HAP-1 (cell line): Measurements from ENCODE around the gene COPS7A.
A peak's percentile ranks its signal among the peaks of the same experiment; 100 is the strongest.

Experiments used
- DNase-seq, 2 experiments: peaks; one replicate each; pipeline ENCODE4 v3.0.0-alpha.2; 2016 to 2020; ENCODE audit warnings: low spot score in 2 of 2
- H3K27me3 ChIP-seq: fragments of 250-450 bp; sonication (Bioruptor Pico); 2 replicates; pipeline ENCODE4 v1.5.1; 2020; ENCODE audit warnings: low read depth, mild to moderate bottlenecking, moderate library complexity
- H3K36me3 ChIP-seq: fragments of 250-450 bp; sonication (Bioruptor Pico); replicated peaks from 2 replicates; pipeline ENCODE4 v1.5.1; 2020; ENCODE audit warnings: mild to moderate bottlenecking
- H3K4me1 ChIP-seq: fragments of 250-450 bp; sonication (Bioruptor Pico); 2 replicates; pipeline ENCODE4 v1.5.1; 2020; ENCODE audit warnings: mild to moderate bottlenecking
- H3K4me3 ChIP-seq: fragments of 250-450 bp; sonication (Bioruptor Pico); 2 replicates; pipeline ENCODE4 v1.5.1; 2020; ENCODE audit warnings: mild to moderate bottlenecking, moderate library complexity
- H3K9me3 ChIP-seq: fragments of 250-450 bp; sonication (Bioruptor Pico); 2 replicates; pipeline ENCODE4 v1.5.1; 2020; ENCODE audit warnings: mild to moderate bottlenecking, moderate library complexity
- in situ Hi-C: fragments of 300-500 bp; cut with MboI; formaldehyde crosslinking; loops from 3 replicates; pipeline ENCODE4 v1.14.3; 2020; ENCODE audit warnings: low sequenced_read_pairs, inconsistent platforms, mixed read lengths

Gene COPS7A

GRCh38 chr12:6723607-6724408, at the start of gene COPS7A:
COPS7A (plus strand) TSS chr12:6724046; CDS start chr12:6724657, 611 bp downstream.
- peaks cover 15% of the 10 kb centered on the region for H3K4me1 ChIP-seq
- peaks cover 9% of the 10 kb centered on the region for H3K36me3 ChIP-seq
- peak within 1 kb of the TSS; percentile 45 for H3K4me3 ChIP-seq
- DNase-seq = peak; percentile 97 to 99
- no peaks in the 10 kb centered on the region for H3K27me3 ChIP-seq
- H3K9me3 ChIP-seq = no peaks in the 10 kb centered on the region
- in situ Hi-C loops = no loop called here

GRCh38 chr12:6676962-6677361, 46.9 kb upstream of the COPS7A start:
- no peak for DNase-seq
- H3K4me1 ChIP-seq = no peaks in the 10 kb centered on the region; the same call in 1 of the 2 replicates
- no peaks in the 10 kb centered on the region for H3K9me3 ChIP-seq
- peaks cover 80% of the 10 kb centered on the region for H3K36me3 ChIP-seq
- H3K27me3 ChIP-seq = no peaks in the 10 kb centered on the region
- no peak overlapping the region for H3K4me3 ChIP-seq
- in situ Hi-C loops = no loop called here

GRCh38 chr12:6684609-6685008, 39.2 kb upstream of the COPS7A start:
- H3K27me3 ChIP-seq = no peaks in the 10 kb centered on the region
- peak; percentile 39 to 55 for DNase-seq
- in situ Hi-C loops = no loop called here
- H3K9me3 ChIP-seq = no peaks in the 10 kb centered on the region
- H3K4me1 ChIP-seq = peaks cover 16% of the 10 kb centered on the region
- H3K4me3 ChIP-seq = no peak overlapping the region
- peaks cover 30% of the 10 kb centered on the region for H3K36me3 ChIP-seq

GRCh38 chr12:6685814-6686213, 38.0 kb upstream of the COPS7A start:
- H3K9me3 ChIP-seq = no peaks in the 10 kb centered on the region
- H3K27me3 ChIP-seq = no peaks in the 10 kb centered on the region
- H3K4me3 ChIP-seq = no peak overlapping the region
- DNase-seq = no peak
- in situ Hi-C loops = no loop called here
- peaks cover 23% of the 10 kb centered on the region for H3K36me3 ChIP-seq
- peaks cover 16% of the 10 kb centered on the region for H3K4me1 ChIP-seq

- Histone ChIP-seq H3K4me3 (peak overlapping the region; percentile 94), H3K9me3 (no peaks in the 10 kb centered on the region), H3K36me3 (peaks cover 15% of the 10 kb centered on the region), H3K4me1 (peaks cover 16% of the 10 kb centered on the region), H3K27me3 (no peaks in the 10 kb centered on the region)
- in situ Hi-C loops = no loop called here
- DNase-seq = peak in 1 of 2 experiments; percentile 53
Observed at GRCh38 chr12:6688543-6688998, 35.3 kb upstream of the COPS7A start.

- DNase-seq = peak; percentile 97 to 99
- H3K4me1 ChIP-seq = peaks cover 16% of the 10 kb centered on the region
- no peaks in the 10 kb centered on the region for H3K27me3 ChIP-seq
- no peaks in the 10 kb centered on the region for H3K9me3 ChIP-seq
- in situ Hi-C loops = no loop called here
- peaks cover 15% of the 10 kb centered on the region for H3K36me3 ChIP-seq
- peak within 1 kb of the TSS; percentile 94 for H3K4me3 ChIP-seq
Observed at GRCh38 chr12:6688999-6689882, 34.6 kb upstream of the COPS7A start, which contains the start of gene ZNF384. ZNF384 (minus strand) TSS chr12:6689375; CDS start chr12:6679520, 9,855 bp downstream.

- peaks cover 9% of the 10 kb centered on the region for H3K36me3 ChIP-seq
- no peak overlapping the region for H3K4me3 ChIP-seq
- no peak for DNase-seq
- in situ Hi-C loops = no loop called here
- H3K27me3 ChIP-seq = no peaks in the 10 kb centered on the region
- H3K4me1 ChIP-seq = peaks cover 16% of the 10 kb centered on the region
- no peaks in the 10 kb centered on the region for H3K9me3 ChIP-seq
Observed at GRCh38 chr12:6691473-6691872, 32.4 kb upstream of the COPS7A start.

- Histone ChIP-seq H3K36me3 (peaks cover 3% of the 10 kb centered on the region; the same call in 1 of the 2 replicates), H3K27me3 (no peaks in the 10 kb centered on the region), H3K9me3 (no peaks in the 10 kb centered on the region), H3K4me1 (peaks cover 4% of the 10 kb centered on the region; the same call in 1 of the 2 replicates), H3K4me3 (no peak overlapping the region)
- DNase-seq = no peak
- in situ Hi-C loops = no loop called here
Observed at GRCh38 chr12:6692888-6693287, 31.0 kb upstream of the COPS7A start.

GRCh38 chr12:6693832-6694355, 30.0 kb upstream of the COPS7A start:
- Histone ChIP-seq H3K36me3 (peaks cover 3% of the 10 kb centered on the region; the same call in 1 of the 2 replicates), H3K9me3 (no peaks in the 10 kb centered on the region), H3K4me3 (no peak overlapping the region), H3K4me1 (no peaks in the 10 kb centered on the region), H3K27me3 (no peaks in the 10 kb centered on the region)
- in situ Hi-C loops = no loop called here
- DNase-seq = no peak

GRCh38 chr12:6694701-6695100, 29.1 kb upstream of the COPS7A start:
- Histone ChIP-seq H3K36me3 (peaks cover 3% of the 10 kb centered on the region; the same call in 1 of the 2 replicates), H3K27me3 (no peaks in the 10 kb centered on the region), H3K9me3 (no peaks in the 10 kb centered on the region), H3K4me3 (no peak overlapping the region), H3K4me1 (0 out of 2 replicates have a peak, but pooled peaks cover 4% of the 10 kb centered on the region)
- in situ Hi-C loops = no loop called here
- no peak for DNase-seq

- Histone ChIP-seq H3K4me3 (no peak overlapping the region), H3K9me3 (no peaks in the 10 kb centered on the region), H3K36me3 (peaks cover 3% of the 10 kb centered on the region; the same call in 1 of the 2 replicates), H3K27me3 (no peaks in the 10 kb centered on the region), H3K4me1 (0 out of 2 replicates have a peak, but pooled peaks cover 4% of the 10 kb centered on the region)
- in situ Hi-C loops = no loop called here
- DNase-seq = no peak
Observed at GRCh38 chr12:6695313-6696045, 28.4 kb upstream of the COPS7A start.

- Histone ChIP-seq H3K9me3 (no peaks in the 10 kb centered on the region), H3K4me3 (no peak overlapping the region), H3K36me3 (peaks cover 3% of the 10 kb centered on the region; the same call in 1 of the 2 replicates), H3K27me3 (no peaks in the 10 kb centered on the region), H3K4me1 (peaks cover 7% of the 10 kb centered on the region; the same call in 1 of the 2 replicates)
- in situ Hi-C loops = no loop called here
- no peak for DNase-seq
Observed at GRCh38 chr12:6696690-6697583, 26.9 kb upstream of the COPS7A start.
